GM15510 (cell line): ENCODE results near the gene STIM1.

Experiments used
- POLR2A ChIP-seq: IDR thresholded peaks from 3 replicates; pipeline ENCODE4 v1.6.1; 2011; ENCODE audit warnings: borderline replicate concordance; ENCODE audit not compliant: insufficient read length; ENCODE audit errors: extremely low read depth

The STIM1 gene

DNA sequence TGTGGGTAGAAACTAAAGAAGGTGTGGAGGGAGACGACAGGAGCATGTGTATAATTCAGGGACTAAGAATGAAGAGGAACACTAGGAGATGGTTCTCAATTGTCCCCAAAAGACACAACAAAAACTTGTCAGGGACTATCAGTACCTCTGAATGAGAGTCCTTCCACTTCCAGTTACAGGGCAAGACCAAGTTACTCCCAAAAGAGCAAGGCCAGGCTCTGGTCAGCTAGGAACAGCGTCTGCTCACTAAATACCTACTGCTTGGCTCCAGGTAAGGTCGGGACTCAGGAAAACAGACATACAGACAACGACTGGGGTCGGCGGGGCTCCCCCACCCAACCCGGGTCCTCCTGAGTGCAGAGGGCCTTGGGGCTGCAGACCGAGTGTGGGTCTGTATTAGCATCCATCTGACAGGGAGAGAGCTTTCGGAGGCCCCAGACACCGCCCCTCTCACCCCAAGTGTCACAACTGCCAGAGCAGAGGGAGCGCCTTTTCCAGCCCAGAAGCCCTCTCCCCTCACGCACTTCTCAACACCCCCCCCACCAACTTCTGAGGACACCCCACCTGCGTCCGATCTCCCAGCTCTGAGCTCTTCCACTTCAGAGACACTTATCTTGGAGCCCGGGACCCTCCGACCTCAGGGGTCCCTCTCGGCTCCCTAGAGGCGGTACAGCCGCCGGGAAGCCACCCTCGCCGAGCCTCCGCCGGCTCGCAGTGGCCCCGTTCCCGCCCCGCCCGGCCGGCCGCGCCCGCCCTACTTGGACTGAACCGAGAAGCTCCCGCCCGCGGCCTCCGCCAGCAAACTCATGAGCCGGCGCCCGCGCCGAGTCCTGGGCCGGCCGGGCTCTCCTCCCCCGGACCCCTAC lies 15.2 kb upstream of the STIM1 start:
- no peak for TF ChIP-seq POLR2A

- peak; percentile 70 for TF ChIP-seq POLR2A
Observed at GRCh38 chr11:3840870-3841425, 14.5 kb upstream of the STIM1 start, which contains the start of gene RHOG. Gene RHOG, minus strand, starts transcription at chr11:3840959. Its CDS starts 12,821 bp downstream, at chr11:3828138.

GRCh38 chr11:3841426-3842350 lies 13.8 kb upstream of the STIM1 start:
- no peak for TF ChIP-seq POLR2A

DNA sequence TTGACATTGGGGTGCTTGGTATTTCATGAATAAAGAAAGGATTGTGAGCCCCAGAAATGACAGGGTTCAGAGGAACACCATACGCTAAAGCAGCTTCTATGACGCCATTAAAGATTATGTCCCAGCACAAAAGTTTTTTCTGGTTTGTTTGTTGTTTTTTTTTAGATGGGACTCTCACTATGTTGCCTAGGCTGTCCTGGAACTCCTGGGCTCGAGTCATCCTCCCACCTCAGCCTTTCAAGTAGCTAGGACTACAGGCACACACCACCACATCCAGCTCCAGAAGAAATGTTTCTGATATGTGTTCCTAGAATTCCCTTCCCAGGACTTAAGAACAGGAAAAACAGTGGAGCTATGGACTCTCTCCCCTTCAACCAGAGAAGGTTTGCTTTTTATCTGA lies 12.1 kb upstream of the STIM1 start:
- TF ChIP-seq POLR2A = no peak

GRCh38 chr11:3845246-3845645 lies 10.2 kb upstream of the STIM1 start:
- TF ChIP-seq POLR2A = no peak

GRCh38 chr11:3845670-3846069 lies 9.8 kb upstream of the STIM1 start:
- no peak for TF ChIP-seq POLR2A

GRCh38 chr11:3849297-3849874 lies 6.1 kb upstream of the STIM1 start:
- no peak for TF ChIP-seq POLR2A

GRCh38 chr11:3853545-3853842 lies 2.0 kb upstream of the STIM1 start:
- no peak for TF ChIP-seq POLR2A

DNA sequence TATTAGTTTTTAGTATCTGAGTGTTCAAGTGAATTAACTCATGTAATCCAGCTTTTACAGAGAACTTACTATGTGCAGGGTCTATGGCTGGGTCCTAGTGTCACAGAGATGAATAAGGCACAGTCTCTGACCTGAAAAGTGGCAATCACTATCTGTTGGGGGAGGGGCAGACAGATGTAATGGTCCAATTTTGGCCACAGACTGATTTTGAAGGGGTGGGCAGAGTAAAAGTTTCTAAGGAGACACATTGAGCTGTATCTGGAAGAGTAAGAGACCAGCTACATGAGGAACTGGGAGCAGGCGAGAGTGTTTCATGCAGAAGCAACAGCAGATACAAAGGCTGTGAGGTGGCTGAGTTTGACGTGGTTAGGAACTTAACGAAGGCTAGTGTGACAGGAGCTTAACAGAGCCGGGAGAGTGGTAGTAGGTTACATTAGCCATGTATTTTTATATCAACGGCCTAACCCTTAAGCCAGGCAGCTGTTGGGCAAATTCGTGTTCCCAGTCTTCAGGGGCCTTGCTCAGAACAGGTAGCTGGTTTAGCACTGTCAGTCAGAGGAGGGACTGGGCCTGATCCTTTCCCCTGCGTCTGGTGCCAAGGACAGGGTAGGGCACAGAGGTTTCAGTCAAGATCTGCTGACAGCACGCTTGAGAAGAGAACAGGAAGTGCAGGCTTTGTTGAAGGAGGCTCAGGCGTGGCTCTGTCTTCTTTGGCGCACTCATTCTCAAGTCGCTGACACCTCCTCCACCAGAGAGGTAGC lies 1.4 kb upstream of the STIM1 start:
- TF ChIP-seq POLR2A = peak; percentile 42

DNA sequence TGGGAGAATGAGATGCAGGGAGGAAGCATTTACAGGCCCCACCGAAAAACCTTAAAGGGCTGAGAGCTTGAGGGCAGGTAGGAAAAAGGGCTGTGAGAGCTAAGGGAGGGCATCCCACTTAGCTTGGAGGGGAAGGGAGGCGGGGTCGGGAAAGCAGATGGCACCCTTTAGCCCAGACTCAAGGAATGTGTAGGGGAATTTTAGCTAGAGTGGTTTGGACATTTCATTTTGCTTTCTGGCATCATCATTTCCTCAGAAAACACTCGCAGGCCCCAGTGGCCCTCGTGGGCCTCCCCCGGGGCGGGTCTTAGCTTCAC lies 846 bp upstream of the STIM1 start:
- peak; percentile 6 for TF ChIP-seq POLR2A

DNA sequence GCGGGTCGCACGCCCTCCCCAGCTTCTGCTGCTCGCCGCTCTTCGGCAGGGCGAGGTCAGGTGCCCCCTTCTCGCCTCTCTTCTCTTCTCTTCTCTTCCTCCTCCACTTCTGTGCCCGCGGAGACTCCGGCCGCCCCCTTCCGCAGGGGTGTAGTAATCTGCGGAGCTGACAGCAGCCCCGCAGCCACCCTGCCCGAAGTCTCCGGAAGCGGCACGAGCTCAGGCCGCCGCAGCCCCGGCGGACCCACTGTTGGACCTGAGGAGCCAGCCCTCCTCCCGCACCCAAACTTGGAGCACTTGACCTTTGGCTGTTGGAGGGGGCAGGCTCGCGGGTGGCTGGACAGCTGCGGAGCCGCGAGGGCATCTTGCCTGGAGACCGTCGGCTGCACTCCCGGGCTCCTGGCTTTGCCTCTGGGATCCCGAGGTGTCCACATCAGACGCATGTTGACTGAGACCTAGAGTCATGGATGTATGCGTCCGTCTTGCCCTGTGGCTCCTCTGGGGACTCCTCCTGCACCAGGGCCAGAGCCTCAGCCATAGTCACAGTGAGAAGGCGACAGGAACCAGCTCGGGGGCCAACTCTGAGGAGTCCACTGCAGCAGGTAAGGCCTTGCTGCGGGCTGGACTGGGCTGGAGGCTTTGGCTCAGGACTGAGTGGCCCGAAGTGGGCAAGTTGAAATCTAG lies 486 bp downstream of the STIM1 start:
- no peak for TF ChIP-seq POLR2A

DNA sequence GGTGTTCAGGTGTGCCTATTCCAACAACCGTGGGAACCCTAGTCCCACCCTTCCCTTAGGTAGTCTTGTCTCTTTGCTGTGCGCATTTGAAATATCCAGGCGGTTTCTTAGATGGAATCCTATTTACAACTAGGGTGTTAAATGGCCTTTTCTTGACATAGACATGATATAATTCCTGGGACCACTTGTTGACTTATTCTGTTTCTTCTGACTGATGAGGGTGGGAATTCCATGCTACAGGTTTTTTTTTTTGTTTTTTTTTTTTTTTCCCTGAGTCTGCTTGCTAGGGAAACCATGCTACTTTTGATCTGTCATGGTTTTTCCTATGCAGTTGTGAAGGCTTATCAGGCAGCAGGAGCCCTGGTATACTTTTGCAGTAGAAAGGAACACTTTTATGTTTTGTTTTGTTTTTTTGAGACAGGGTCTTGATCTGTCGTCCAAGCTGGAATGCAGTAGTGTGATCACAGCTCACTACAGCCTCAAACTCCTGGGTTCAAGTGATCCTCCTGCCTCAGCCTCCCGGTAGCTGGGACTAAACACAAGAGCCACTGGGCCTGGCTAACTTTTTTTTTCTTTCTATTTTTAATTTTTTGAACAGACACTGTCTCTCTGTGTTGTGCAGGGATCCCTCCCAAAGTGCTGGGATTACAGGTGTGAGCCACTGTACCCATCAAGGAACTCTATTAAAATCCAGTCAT lies 1.5 kb downstream of the STIM1 start:
- TF ChIP-seq POLR2A = no peak

DNA sequence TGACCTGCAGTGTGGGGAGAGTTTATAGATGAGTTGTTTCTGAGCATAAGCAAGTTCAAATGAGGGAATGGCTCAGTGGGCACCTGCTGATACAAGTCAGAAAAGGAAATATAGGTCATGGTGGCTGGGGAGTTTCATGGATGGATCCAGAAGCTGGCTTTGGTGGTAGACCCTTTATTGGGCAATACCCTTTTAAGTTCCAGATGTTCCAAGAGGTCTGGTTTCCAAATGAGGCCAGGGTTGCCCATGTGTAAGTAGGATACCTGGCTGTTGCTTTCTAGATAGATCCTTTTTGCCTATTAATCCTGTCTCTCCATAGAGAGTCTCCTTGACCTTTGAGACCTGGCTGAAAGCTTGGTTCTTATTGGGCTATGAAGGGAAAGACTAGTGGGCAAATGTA lies 2.2 kb downstream of the STIM1 start:
- no peak for TF ChIP-seq POLR2A
